T-cell (primary cell): ENCODE data around the gene MRFAP1L1. TPM values are rescaled to one million over a fixed set of nuclear protein-coding genes. Genes with fewer than 3 reads are reported as not detected.

Experiments
- ATAC-seq, 4 experiments: fragments of 200-7000 bp in 3 of 4; fragments of 150-1000 bp in 1 of 4; cut with Tn5 transposase; replicated peaks in 1 of 4; 1 replicate in 3 of 4; 2 replicates in 1 of 4; pipeline ENCODE4 v1.10.0; 2021; ENCODE audit warnings: moderate library complexity in 3 of 4, mild to moderate bottlenecking in 2 of 4, moderate number of reproducible peaks in 1 of 4
- CTCF ChIA-PET, 2 donors: fragments of 300-600 bp; sonication (Branson Sonifier 250); formaldehyde crosslinking; loops; one replicate each; lab custom pipeline; 2022; ENCODE audit warnings: antibody characterized with exemption in 2 of 2; lab: Charles Lee
- POLR2A ChIA-PET, 2 donors: fragments of 300-600 bp; sonication (Branson Sonifier 250); formaldehyde crosslinking; loops; one replicate each; lab custom pipeline; 2022; ENCODE audit warnings: antibody characterized with exemption in 2 of 2; lab: Charles Lee
- DNase-seq, 35 experiments: peaks; one replicate each; pipeline versions ENCODE4 v3.0.0 to v3.0.0-alpha.2; 2013 to 2023
- H3K27ac ChIP-seq: one replicate; pipeline ENCODE4 v1.5.1; 2013; ENCODE audit warnings: low read length
- H3K27me3 ChIP-seq, 2 experiments: replicated peaks in 1 of 2; 1 replicate in 1 of 2; 2 replicates in 1 of 2; pipeline versions ENCODE4 v1.6.1 to v1.7.0; 2013; ENCODE audit warnings: low read length in 1 of 2, mixed read lengths in 1 of 2; ENCODE audit not compliant: control insufficient read depth in 2 of 2, insufficient read depth in 2 of 2; ENCODE audit errors: extremely low read depth in 1 of 2
- H3K36me3 ChIP-seq, 2 donors: 1 replicate in 1 of 2; 2 replicates in 1 of 2; pipeline versions ENCODE4 v1.6.1 to v1.7.0; 2013; ENCODE audit warnings: low read length in 1 of 2; ENCODE audit not compliant: control insufficient read depth in 2 of 2, insufficient read depth in 1 of 2; ENCODE audit errors: extremely low read depth in 1 of 2
- H3K4me1 ChIP-seq, 2 experiments: 1 replicate in 1 of 2; 2 replicates in 1 of 2; pipeline versions ENCODE4 v1.6.1 to v1.7.0; 2013; ENCODE audit warnings: low read length in 2 of 2, mixed read lengths in 1 of 2; ENCODE audit not compliant: insufficient read depth in 2 of 2, control insufficient read depth in 1 of 2; ENCODE audit errors: extremely low read depth in 1 of 2
- H3K4me3 ChIP-seq, 2 donors: 1 replicate in 1 of 2; 2 replicates in 1 of 2; pipeline versions ENCODE4 v1.5.1 to v1.7.0; 2013; ENCODE audit warnings: mild to moderate bottlenecking in 2 of 2, low read length in 1 of 2, moderate library complexity in 1 of 2; ENCODE audit not compliant: control insufficient read depth in 1 of 2; ENCODE audit errors: extremely low read depth in 1 of 2
- H3K9me3 ChIP-seq: 2 replicates; pipeline ENCODE4 v1.7.0; 2013
- H3K27ac Mint-ChIP-seq, 2 donors: one replicate each; pipeline ENCODE4 v1.8.0; 2020 to 2021; ENCODE audit warnings: mild to moderate bottlenecking in 2 of 2, mixed read lengths in 2 of 2
- H3K27me3 Mint-ChIP-seq, 2 donors: one replicate each; pipeline ENCODE4 v1.8.0; 2021 to 2022; ENCODE audit warnings: mixed read lengths in 2 of 2
- H3K36me3 Mint-ChIP-seq: one replicate; pipeline ENCODE4 v1.8.0; 2021; ENCODE audit warnings: mixed read lengths
- H3K4me1 Mint-ChIP-seq, 3 donors: one replicate each; pipeline ENCODE4 v1.8.0; 2020 to 2022; ENCODE audit warnings: mixed read lengths in 3 of 3, mild to moderate bottlenecking in 1 of 3
- H3K4me3 Mint-ChIP-seq, 3 donors: one replicate each; pipeline ENCODE4 v1.8.0; 2020 to 2022; ENCODE audit warnings: mild to moderate bottlenecking in 3 of 3, mixed read lengths in 3 of 3, moderate library complexity in 3 of 3
- H3K9me3 Mint-ChIP-seq, 3 donors: one replicate each; pipeline ENCODE4 v1.8.0; 2020 to 2022; ENCODE audit warnings: mixed read lengths in 3 of 3
- WGBS: methylation state at CpG from one replicate; pipeline ENCODE4 v1.1.5; 2013; ENCODE audit warnings: missing lambda C conversion rate; ENCODE audit not compliant: insufficient coverage; 5-methylcytosine and 5-hydroxymethylcytosine counted together
- total RNA-seq, 35 experiments: library from RNA in 6 of 35; stranded (reverse) in 6 of 35; fragments of 120-200 nt in 1 of 35; gene quantifications; one replicate each; pipeline versions ENCODE4 v1.2.1 to v1.2.4 and lab custom pipeline; 2013 to 2026

Gene MRFAP1L1
- total RNA-seq, 5 donors from 2014 or later (not counting 1 experiment from before 2014, with no cell fraction given) = 28.8 to 121 (median 112) TPM

GRCh38 chr4:6748286-6748685 lies 38.6 kb upstream of the MRFAP1L1 start:
- CTCF ChIA-PET = no interaction called here
- H3K4me1 Mint-ChIP-seq = peaks cover 10 to 15% (median 11%) of the 10 kb centered on the region in 3 donors

GRCh38 chr4:6747294-6748051 lies 37.8 kb upstream of the MRFAP1L1 start:
- H3K9me3 ChIP-seq = no peaks in the 10 kb centered on the region
- DNase-seq = no peak
- no peak overlapping the region for H3K4me3 Mint-ChIP-seq
- no peak overlapping the region for H3K4me3 ChIP-seq
- peaks cover 0 to 1% of the 10 kb centered on the region in 2 donors for H3K27me3 Mint-ChIP-seq
- POLR2A ChIA-PET = no interaction called here
- H3K27ac ChIP-seq = no peak overlapping the region
- peaks cover 0 to 9% of the 10 kb centered on the region in 2 experiments for H3K27me3 ChIP-seq
- 82% methylated on average over 7 of the region's 11 CpGs for WGBS
- H3K36me3 ChIP-seq = no peaks in the 10 kb centered on the region
- no peaks in the 10 kb centered on the region for H3K9me3 Mint-ChIP-seq
- no peaks in the 10 kb centered on the region for H3K36me3 Mint-ChIP-seq
- no peak overlapping the region for H3K27ac Mint-ChIP-seq
- no peak for ATAC-seq
- CTCF ChIA-PET = no interaction called here
- H3K4me1 ChIP-seq = peaks cover 0 to 8% of the 10 kb centered on the region in 2 experiments
- H3K4me1 Mint-ChIP-seq = peaks cover 10 to 13% (median 11%) of the 10 kb centered on the region in 3 donors

More at GRCh38 chr4:6748286-6748685, 38.6 kb upstream of the MRFAP1L1 start:
- DNase-seq (no peak), ATAC-seq (no peak)
- Histone ChIP-seq H3K27ac (no peak overlapping the region), H3K36me3 (no peaks in the 10 kb centered on the region), H3K4me3 (no peak overlapping the region), H3K4me1 (peaks cover 0 to 8% of the 10 kb centered on the region in 2 experiments), H3K27me3 (peaks cover 0 to 5% of the 10 kb centered on the region in 2 experiments), H3K9me3 (no peaks in the 10 kb centered on the region)
- WGBS = 87% methylated on average over 7 of the region's 9 CpGs
- H3K36me3 Mint-ChIP-seq = no peaks in the 10 kb centered on the region
- H3K27ac Mint-ChIP-seq = no peak overlapping the region
- no peak overlapping the region for H3K4me3 Mint-ChIP-seq
- POLR2A ChIA-PET = no interaction called here
- H3K27me3 Mint-ChIP-seq = peaks cover 0 to 1% of the 10 kb centered on the region in 2 donors
- H3K9me3 Mint-ChIP-seq = no peaks in the 10 kb centered on the region

GRCh38 chr4:6746721-6747293 lies 37.1 kb upstream of the MRFAP1L1 start:
- Mint-ChIP-seq H3K27me3 (peaks cover 0 to 1% of the 10 kb centered on the region in 2 donors), H3K4me3 (no peak overlapping the region), H3K27ac (no peak overlapping the region), H3K36me3 (no peaks in the 10 kb centered on the region), H3K9me3 (no peaks in the 10 kb centered on the region), H3K4me1 (peaks cover 6 to 8% (median 8%) of the 10 kb centered on the region in 3 donors)
- no peak overlapping the region for H3K4me3 ChIP-seq
- DNase-seq (no peak), ATAC-seq (no peak)
- CTCF ChIA-PET = no interaction called here
- POLR2A ChIA-PET = no interaction called here
- H3K36me3 ChIP-seq = no peaks in the 10 kb centered on the region
- peaks cover 0 to 3% of the 10 kb centered on the region in 2 experiments for H3K4me1 ChIP-seq
- no peaks in the 10 kb centered on the region for H3K9me3 ChIP-seq
- H3K27me3 ChIP-seq = peaks cover 0 to 9% of the 10 kb centered on the region in 2 experiments
- no peak overlapping the region for H3K27ac ChIP-seq
- WGBS = 84% methylated on average over 19 of the region's 20 CpGs

- H3K27ac ChIP-seq = no peak overlapping the region
- ATAC-seq (no peak), DNase-seq (no peak)
- Mint-ChIP-seq H3K27ac (no peak overlapping the region), H3K9me3 (no peaks in the 10 kb centered on the region), H3K4me1 (no peaks in the 10 kb centered on the region), H3K36me3 (no peaks in the 10 kb centered on the region), H3K27me3 (peaks cover 0 to 1% of the 10 kb centered on the region in 2 donors), H3K4me3 (no peak overlapping the region)
- CTCF ChIA-PET = no interaction called here
- no peaks in the 10 kb centered on the region for H3K9me3 ChIP-seq
- no peaks in the 10 kb centered on the region for H3K36me3 ChIP-seq
- no peak overlapping the region for H3K4me3 ChIP-seq
- POLR2A ChIA-PET = no interaction called here
- WGBS = 74% methylated on average over 7 of the region's 11 CpGs
- H3K27me3 ChIP-seq = peaks cover 0 to 9% of the 10 kb centered on the region in 2 experiments
- H3K4me1 ChIP-seq = no peaks in the 10 kb centered on the region
Measured at GRCh38 chr4:6742989-6743388, 33.3 kb upstream of the MRFAP1L1 start.

- H3K9me3 Mint-ChIP-seq = no peaks in the 10 kb centered on the region
- WGBS = no CpG with 5 or more reads among the region's 2 CpGs
- ChIA-PET POLR2A (no interaction called here), CTCF (no interaction called here)
- Histone ChIP-seq H3K9me3 (no peaks in the 10 kb centered on the region), H3K4me3 (no peak overlapping the region), H3K27ac (no peak overlapping the region), H3K36me3 (no peaks in the 10 kb centered on the region), H3K4me1 (no peaks in the 10 kb centered on the region), H3K27me3 (peaks cover 0 to 9% of the 10 kb centered on the region in 2 experiments)
- H3K27me3 Mint-ChIP-seq = peaks cover 0 to 1% of the 10 kb centered on the region in 2 donors
- DNase-seq = no peak
- ATAC-seq = no peak
- H3K27ac Mint-ChIP-seq = no peak overlapping the region
- no peaks in the 10 kb centered on the region for H3K4me1 Mint-ChIP-seq
- no peaks in the 10 kb centered on the region for H3K36me3 Mint-ChIP-seq
- H3K4me3 Mint-ChIP-seq = no peak overlapping the region
Measured at GRCh38 chr4:6742507-6742906, 32.8 kb upstream of the MRFAP1L1 start.

GRCh38 chr4:6740347-6740746 lies 30.7 kb upstream of the MRFAP1L1 start:
- Mint-ChIP-seq H3K27me3 (peaks cover 0 to 1% of the 10 kb centered on the region in 2 donors), H3K27ac (no peak overlapping the region), H3K36me3 (no peaks in the 10 kb centered on the region), H3K4me3 (no peak overlapping the region), H3K9me3 (no peaks in the 10 kb centered on the region), H3K4me1 (no peaks in the 10 kb centered on the region)
- ChIA-PET POLR2A (no interaction called here), CTCF (no interaction called here)
- Histone ChIP-seq H3K27ac (no peak overlapping the region), H3K4me3 (no peak overlapping the region), H3K9me3 (no peaks in the 10 kb centered on the region), H3K36me3 (no peaks in the 10 kb centered on the region), H3K27me3 (peaks cover 0 to 4% of the 10 kb centered on the region in 2 experiments), H3K4me1 (no peaks in the 10 kb centered on the region)
- WGBS = 94% methylated on average over 8 of the region's 8 CpGs
- ATAC-seq = no peak
- DNase-seq = no peak
